SU-DHL-6 (cell line): Measurements from ENCODE around the gene ZNF3.

Source experiments
- H2AFZ ChIP-seq: fragments of 200-600 bp; sonication (generic); 2 replicates; pipeline ENCODE4 v1.6.1; 2014; ENCODE audit warnings: low read depth, mild to moderate bottlenecking, moderate library complexity, mixed read lengths, antibody characterized with exemption, low read length; ENCODE audit not compliant: severe bottlenecking
- H3F3A ChIP-seq: fragments of 200-600 bp; shearing (Covaris generic); 2 replicates; pipeline ENCODE4 v1.6.0; 2016; ENCODE audit warnings: antibody characterized with exemption, mild to moderate bottlenecking; ENCODE audit not compliant: insufficient read depth
- H3K27ac ChIP-seq: fragments of 200-600 bp; sonication (generic); 2 replicates; pipeline ENCODE4 v1.5.1; 2016; ENCODE audit warnings: low read depth, mild to moderate bottlenecking, low read length, moderate library complexity, mixed read lengths
- H3K27me3 ChIP-seq: fragments of 200-600 bp; sonication (generic), shearing (Covaris generic); 2 replicates; pipeline ENCODE4 v1.6.0; 2014; ENCODE audit warnings: mild to moderate bottlenecking, low read length
- H3K36me3 ChIP-seq: fragments of 200-600 bp; sonication (generic); 2 replicates; pipeline ENCODE4 v1.6.1; 2014; ENCODE audit warnings: mild to moderate bottlenecking, low read length, mixed read lengths
- H3K4me2 ChIP-seq: fragments of 300-600, 200-600 bp; shearing (Covaris generic), sonication (generic); 2 replicates; pipeline ENCODE4 v1.6.0; 2014; ENCODE audit warnings: low read length, low read depth, mild to moderate bottlenecking; ENCODE audit not compliant: poor library complexity, severe bottlenecking
- H3K4me3 ChIP-seq: fragments of 200-600 bp; sonication (generic); 2 replicates; pipeline ENCODE4 v1.5.1; 2014; ENCODE audit warnings: antibody characterized with exemption, low read length, mild to moderate bottlenecking, mixed read lengths; ENCODE audit not compliant: insufficient read depth, poor library complexity, severe bottlenecking
- H3K79me2 ChIP-seq: fragments of 200-600 bp; sonication (generic); 2 replicates; pipeline ENCODE4 v1.6.1; 2014; ENCODE audit warnings: mild to moderate bottlenecking, low read length, moderate library complexity; ENCODE audit not compliant: insufficient read depth
- H3K9ac ChIP-seq: fragments of 200-600 bp; sonication (generic); 2 replicates; pipeline ENCODE4 v1.7.0; 2014; ENCODE audit warnings: mild to moderate bottlenecking, low read length
- H3K9me2 ChIP-seq: fragments of 200-600 bp; sonication (generic); replicated peaks from 2 replicates; pipeline ENCODE4 v1.6.1; 2014; ENCODE audit warnings: low read length; ENCODE audit not compliant: insufficient read depth
- H3K9me3 ChIP-seq: fragments of 200-600 bp; sonication (generic); 2 replicates; pipeline ENCODE4 v1.6.1; 2014; ENCODE audit warnings: low read length, mixed read lengths; ENCODE audit not compliant: insufficient read depth
- H4K20me1 ChIP-seq: fragments of 200-600 bp; sonication (generic); 2 replicates; pipeline ENCODE4 v1.6.1; 2014; ENCODE audit warnings: low read depth, mild to moderate bottlenecking, antibody characterized with exemption, low read length, moderate library complexity, mixed read lengths
- EZH2phosphoT487 ChIP-seq: fragments of 200-600 bp; sonication (generic), shearing (Covaris generic); conservative IDR thresholded peaks from 2 replicates; pipeline ENCODE4 v1.6.1; 2018; ENCODE audit warnings: mild to moderate bottlenecking, antibody characterized with exemption, low read length, moderate library complexity, mixed read lengths
- TF ChIP-seq, protein P1 (sequence below): fragments of 200-600 bp; sonication (generic); IDR thresholded peaks from one replicate; pipeline ENCODE4 v1.5.1; 2017; ENCODE audit warnings: antibody characterized with exemption, mild to moderate bottlenecking, low read length, moderate library complexity; ENCODE audit not compliant: insufficient read depth, poor library complexity, severe bottlenecking

Gene ZNF3

DNA sequence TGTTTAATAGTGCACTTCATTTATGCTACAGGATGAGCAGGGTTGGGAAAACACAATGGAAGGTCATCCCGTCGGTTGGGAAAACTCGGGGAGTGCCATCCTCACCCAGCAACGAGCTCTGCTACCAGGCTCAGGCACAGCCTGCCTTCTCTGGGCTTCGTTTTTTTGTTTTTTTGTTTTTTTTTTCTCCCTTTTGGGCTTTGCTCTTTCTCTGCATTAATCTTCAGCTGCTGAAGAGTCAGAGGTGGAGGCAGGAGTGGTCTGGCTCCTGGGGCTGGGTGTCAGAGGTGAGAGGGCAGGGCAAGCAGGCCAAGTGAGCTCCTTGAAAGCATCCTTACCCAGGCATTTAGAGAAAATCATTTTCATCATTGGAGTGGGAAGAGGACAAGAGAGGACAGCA, 11.5 kb downstream of the ZNF3 start:
- Histone ChIP-seq H4K20me1 (no peaks in the 10 kb centered on the region), H3K27me3 (no peaks in the 10 kb centered on the region), H3K9me2 (no peaks in the 10 kb centered on the region), H3K9me3 (peaks cover 23% of the 10 kb centered on the region), H3K4me3 (no peak overlapping the region), H3K79me2 (no peaks in the 10 kb centered on the region), H3K36me3 (peaks cover 38% of the 10 kb centered on the region), H3K4me2 (no peak overlapping the region), H2AFZ (no peak overlapping the region), H3K27ac (no peak overlapping the region), H3F3A (no peaks in the 10 kb centered on the region), H3K9ac (no peak overlapping the region)
- TF ChIP-seq, protein P1, sequence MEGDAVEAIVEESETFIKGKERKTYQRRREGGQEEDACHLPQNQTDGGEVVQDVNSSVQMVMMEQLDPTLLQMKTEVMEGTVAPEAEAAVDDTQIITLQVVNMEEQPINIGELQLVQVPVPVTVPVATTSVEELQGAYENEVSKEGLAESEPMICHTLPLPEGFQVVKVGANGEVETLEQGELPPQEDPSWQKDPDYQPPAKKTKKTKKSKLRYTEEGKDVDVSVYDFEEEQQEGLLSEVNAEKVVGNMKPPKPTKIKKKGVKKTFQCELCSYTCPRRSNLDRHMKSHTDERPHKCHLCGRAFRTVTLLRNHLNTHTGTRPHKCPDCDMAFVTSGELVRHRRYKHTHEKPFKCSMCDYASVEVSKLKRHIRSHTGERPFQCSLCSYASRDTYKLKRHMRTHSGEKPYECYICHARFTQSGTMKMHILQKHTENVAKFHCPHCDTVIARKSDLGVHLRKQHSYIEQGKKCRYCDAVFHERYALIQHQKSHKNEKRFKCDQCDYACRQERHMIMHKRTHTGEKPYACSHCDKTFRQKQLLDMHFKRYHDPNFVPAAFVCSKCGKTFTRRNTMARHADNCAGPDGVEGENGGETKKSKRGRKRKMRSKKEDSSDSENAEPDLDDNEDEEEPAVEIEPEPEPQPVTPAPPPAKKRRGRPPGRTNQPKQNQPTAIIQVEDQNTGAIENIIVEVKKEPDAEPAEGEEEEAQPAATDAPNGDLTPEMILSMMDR = no peak
- TF ChIP-seq EZH2phosphoT487 = no peak

DNA sequence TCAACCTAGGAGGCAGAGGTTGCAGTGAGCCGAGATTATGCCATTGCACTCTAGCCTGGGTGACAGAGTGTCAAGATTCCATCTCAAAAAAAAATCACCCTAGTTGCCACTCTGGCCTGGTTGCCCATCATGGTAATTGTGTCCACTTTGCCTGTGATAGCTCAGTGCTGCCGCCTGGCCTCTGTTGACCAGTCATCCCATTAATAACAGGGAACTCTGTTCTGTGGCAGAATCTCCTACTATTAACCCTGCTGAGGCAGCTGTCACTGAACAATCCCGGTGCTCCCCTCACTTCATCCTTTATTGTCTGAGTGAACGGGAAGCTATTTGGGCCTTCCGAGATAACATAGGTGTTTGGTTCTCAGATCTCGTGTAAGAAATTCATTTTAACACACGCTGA, 14.6 kb downstream of the ZNF3 start:
- H3K27ac ChIP-seq = no peak overlapping the region
- H3K4me3 ChIP-seq = no peak overlapping the region
- H3K4me2 ChIP-seq = no peak overlapping the region
- H3K27me3 ChIP-seq = no peaks in the 10 kb centered on the region
- H4K20me1 ChIP-seq = no peaks in the 10 kb centered on the region
- H3K9me2 ChIP-seq = no peaks in the 10 kb centered on the region
- no peak overlapping the region for H2AFZ ChIP-seq
- TF ChIP-seq EZH2phosphoT487 = no peak
- TF ChIP-seq, protein P1 = no peak
- no peaks in the 10 kb centered on the region for H3F3A ChIP-seq
- H3K9ac ChIP-seq = no peak overlapping the region
- H3K79me2 ChIP-seq = no peaks in the 10 kb centered on the region
- peaks cover 20% of the 10 kb centered on the region for H3K36me3 ChIP-seq
- H3K9me3 ChIP-seq = peaks cover 14% of the 10 kb centered on the region

DNA sequence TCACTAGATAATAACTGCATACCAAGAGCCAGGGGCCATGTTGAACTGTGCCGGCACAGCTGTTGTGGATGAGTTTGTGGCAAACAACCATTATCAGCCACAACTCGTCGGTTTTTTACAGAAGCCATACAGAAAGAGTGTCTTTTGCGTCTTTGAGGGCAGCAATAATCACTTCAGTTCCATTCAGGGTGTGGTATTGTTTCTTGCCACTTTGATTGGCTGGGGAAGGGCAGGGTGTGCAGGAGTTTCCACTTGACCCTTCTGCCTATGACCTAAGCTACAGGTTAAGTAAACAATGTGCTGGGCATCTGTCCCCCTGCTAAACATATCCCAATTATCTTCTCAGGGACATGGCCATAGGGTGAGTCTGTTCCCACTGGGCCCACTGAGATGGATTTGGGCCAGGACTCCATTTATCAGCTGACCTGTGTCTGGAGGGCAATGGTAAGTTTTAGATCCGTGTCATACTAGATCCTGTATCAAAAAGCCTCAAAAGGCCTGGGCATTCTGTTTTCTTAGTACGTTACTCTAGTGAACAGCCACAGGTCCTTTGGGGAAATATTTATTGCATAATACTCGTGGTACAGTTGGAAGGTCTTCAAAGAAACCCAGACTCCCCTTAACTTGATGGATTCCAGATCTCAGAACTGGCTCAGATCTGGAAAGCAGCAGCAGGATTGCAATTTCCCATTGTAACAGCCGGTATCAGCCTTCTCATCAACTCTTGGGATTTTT, 15.9 kb downstream of the ZNF3 start:
- Histone ChIP-seq H3K27ac (no peak overlapping the region), H4K20me1 (no peaks in the 10 kb centered on the region), H3K4me2 (no peak overlapping the region), H2AFZ (no peak overlapping the region), H3K27me3 (no peaks in the 10 kb centered on the region), H3F3A (no peaks in the 10 kb centered on the region), H3K36me3 (peaks cover 6% of the 10 kb centered on the region), H3K9me2 (no peaks in the 10 kb centered on the region), H3K4me3 (no peak overlapping the region), H3K9ac (no peak overlapping the region), H3K79me2 (no peaks in the 10 kb centered on the region), H3K9me3 (peaks cover under 1% of the 10 kb centered on the region; the same call in 1 of the 2 replicates)
- no peak for TF ChIP-seq EZH2phosphoT487

DNA sequence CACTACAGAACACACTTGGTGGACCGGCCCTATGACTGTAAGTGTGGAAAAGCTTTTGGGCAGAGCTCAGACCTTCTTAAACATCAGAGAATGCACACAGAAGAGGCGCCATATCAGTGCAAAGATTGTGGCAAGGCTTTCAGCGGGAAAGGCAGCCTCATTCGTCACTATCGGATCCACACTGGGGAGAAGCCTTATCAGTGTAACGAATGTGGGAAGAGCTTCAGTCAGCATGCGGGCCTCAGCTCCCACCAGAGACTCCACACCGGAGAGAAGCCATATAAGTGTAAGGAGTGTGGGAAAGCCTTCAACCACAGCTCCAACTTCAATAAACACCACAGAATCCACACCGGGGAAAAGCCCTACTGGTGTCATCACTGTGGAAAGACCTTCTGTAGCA, 17.4 kb downstream of the ZNF3 start:
- H2AFZ ChIP-seq = no peak overlapping the region
- H3F3A ChIP-seq = no peaks in the 10 kb centered on the region
- no peak overlapping the region for H3K27ac ChIP-seq
- no peaks in the 10 kb centered on the region for H3K36me3 ChIP-seq
- H3K4me3 ChIP-seq = no peak overlapping the region
- H4K20me1 ChIP-seq = no peaks in the 10 kb centered on the region
- no peaks in the 10 kb centered on the region for H3K9me3 ChIP-seq
- TF ChIP-seq EZH2phosphoT487 = no peak
- H3K9me2 ChIP-seq = no peaks in the 10 kb centered on the region
- H3K79me2 ChIP-seq = no peaks in the 10 kb centered on the region
- H3K27me3 ChIP-seq = no peaks in the 10 kb centered on the region
- no peak overlapping the region for H3K9ac ChIP-seq
- H3K4me2 ChIP-seq = no peak overlapping the region
